Measurements from ENCODE around the gene ESCO1. TPM values are rescaled to one million over a fixed set of nuclear protein-coding genes. Genes with fewer than 3 reads are reported as not detected.

ESCO1 gene
- total RNA-seq, 1 donor from 2014 or later: 22.0 TPM

DNA sequence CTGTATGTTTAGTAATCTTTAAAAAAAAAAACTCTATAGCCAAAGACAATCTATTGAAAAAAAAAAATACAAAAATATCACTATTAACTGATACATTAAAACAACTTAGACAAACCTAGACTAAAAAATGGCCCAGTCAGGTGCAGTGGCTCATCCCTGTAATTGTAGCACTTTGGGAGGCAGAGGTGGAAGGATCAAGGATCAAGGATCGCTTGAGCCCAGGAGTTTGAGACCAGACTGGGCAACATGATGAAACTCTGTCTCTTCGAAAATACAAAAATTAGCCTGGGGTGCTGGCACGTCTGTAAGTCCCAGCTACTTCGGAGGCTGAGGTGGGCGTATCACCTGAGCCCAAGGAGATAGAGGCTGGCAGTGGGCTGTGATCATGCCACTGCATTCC, 16.1 kb downstream of the ESCO1 start:
- no peak for DNase-seq (ENCODE audit: low spot score)

DNA sequence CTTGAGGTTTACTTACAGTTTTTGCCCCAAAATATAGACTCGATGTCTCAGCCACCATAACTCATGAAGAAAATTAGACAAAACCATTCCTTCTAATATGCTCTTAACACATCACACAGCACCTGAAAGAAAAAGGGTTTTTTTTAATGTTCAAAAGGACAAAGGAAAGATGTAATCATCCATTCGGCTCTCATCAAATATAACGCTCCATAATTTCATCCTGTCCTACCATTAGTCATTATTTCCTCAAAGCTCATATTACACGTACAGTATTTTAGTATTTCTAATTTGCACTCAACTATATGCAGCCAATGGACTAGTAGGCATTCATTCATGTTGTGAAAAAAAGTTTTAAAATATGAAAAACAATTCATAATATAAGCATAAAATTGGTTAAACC, 24.8 kb downstream of the ESCO1 start:
- no peak for DNase-seq (ENCODE audit: low spot score)

DNA sequence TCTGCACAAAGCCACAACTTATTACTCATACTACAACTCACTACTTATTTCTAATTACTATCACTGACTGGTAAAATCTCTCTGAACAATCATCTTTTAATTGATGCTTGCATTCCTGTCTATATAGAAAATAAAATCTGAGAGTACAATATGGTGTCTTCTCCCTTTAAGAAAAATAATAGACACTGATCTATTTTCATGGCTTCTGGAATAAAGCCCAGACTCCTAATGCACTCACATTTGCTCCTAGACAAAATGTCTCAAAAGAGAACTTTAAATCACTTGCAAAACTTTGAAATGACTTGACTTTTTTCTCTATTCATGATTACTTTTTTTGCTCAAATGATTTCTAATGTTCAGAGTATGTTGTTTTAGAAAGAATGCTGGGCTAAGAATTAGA, 28.7 kb downstream of the ESCO1 start:
- DNase-seq (ENCODE audit: low spot score): no peak

DNA sequence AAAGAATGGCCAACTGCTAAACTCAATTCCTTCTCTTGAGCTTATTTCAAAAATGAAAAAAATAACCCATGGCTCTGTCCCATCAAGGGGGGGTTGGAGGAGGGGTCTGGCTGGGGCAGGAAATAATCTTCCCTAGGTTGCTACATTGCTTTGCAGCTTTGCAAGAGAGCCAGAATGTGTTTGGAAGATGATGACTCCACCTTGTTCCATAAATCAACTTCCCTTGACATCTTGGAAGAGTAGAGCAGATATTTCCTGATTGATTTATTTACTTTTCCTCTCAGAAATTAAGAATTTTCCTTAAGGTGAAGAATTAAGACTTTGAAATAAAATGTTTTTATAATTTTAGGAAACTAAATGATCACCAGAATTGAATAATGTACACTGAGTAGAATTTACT, 41.3 kb downstream of the ESCO1 start:
- DNase-seq (ENCODE audit: low spot score): no peak

DNA sequence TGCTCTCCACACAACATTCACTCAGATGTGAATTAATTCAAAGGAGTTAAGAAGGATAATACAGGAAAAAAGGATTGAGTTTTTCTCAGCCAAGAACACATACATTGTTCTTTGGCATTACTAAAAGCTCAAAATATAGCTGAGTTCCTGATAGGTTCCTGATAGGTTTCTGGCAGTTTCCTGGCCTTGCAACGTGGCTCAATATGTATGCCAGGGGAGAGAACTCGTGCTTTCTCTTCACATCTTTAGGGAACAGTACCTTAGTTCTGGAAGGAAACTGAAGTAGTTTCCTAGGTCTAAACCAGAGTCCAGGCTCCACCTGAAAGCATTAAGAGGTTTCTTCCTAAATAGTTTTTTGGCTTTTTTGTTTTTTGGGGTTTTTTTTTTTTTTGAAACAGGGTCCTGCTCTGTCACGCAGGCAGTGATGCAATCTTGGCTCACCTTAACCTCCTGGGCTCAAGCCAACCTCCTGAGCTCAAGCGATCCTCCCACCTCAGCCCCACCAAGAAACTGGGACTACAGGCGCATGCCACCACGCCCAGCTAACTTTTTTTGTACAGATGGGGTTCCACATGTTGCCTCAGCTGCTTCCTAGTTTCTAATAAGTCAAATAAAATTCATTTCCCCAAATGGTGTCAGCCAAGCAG, 42.8 kb downstream of the ESCO1 start:
- peak; percentile 47 for DNase-seq (ENCODE audit: low spot score)

DNA sequence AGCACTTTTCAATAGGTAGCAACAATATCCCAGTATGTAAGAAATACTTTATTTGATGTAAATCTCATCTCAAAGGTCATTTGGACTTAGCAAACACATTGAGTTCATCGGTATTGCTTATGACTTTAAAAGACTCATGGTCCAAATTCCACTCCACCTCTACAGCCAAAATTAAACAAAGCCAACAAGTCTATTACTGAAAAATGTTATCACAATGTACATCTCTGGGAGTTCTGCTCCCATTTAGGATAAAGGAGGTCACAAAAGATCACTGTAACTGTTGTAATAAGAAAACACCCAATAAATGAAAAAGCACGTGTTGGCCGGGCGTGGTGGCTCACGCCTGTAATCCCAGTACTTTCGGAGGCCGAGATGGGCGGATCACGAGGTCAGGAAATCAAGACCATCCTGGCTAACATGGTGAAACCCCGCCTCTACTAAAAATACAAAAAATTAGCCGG, 50.0 kb downstream of the ESCO1 start:
- no peak for DNase-seq (ENCODE audit: low spot score)

DNA sequence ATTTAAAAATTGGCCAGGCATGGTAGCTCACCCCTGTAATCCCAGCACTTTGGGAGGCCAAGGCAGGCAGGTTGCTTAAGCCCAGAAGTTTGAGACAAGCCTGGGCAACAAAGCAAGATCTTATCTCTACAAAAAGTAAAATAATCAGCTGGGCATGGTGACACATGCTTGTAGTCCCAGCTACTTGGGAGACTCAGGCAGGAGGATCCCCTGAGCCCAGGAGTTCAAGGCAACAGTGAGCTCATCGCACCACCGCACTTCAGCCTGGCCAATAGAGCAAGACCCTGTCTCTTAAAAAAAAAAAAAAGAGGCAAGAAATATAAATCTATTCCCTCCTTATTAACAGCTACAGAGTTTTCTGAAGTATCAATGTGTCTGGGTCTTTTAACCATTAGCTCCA, 51.9 kb downstream of the ESCO1 start:
- no peak for DNase-seq (ENCODE audit: low spot score)

DNA sequence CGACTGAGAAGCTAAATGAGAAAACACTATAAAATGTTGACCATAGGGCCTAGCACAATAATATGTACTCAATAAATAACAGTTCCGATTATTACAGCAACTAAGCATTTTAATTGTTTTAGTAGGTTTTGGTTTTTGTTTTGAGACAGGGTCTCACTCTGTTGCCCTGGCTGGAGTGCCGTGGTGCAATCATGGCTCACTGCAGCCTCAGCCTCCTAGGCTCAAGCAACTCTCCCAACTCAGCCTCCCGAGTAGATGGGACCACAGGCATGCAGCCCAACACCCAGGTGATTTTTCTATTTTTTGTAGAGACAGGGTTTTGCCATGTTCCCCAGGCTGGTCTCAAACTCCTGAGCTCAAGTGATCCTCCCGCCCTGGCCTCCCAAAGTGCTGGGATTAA, 54.1 kb downstream of the ESCO1 start:
- DNase-seq (ENCODE audit: low spot score): no peak

DNA sequence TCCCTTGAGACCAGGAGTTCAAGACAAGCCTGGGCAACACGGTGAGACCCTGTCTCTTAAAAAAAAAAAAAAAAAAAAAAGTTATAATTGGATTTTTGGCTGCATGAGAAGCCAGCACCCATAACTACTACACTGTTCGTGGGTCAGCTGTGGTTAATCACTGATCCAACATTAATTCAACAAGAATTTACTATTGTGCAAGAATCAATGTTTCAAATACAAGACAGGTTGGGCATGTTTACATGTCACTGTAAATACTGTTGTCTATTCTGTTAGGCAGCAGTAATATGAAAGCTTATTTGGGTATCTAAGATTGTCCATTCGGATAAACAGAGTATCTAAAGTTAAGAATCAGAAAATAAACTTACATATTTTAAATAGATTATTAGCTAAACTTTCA, 62.3 kb downstream of the ESCO1 start:
- no peak for DNase-seq (ENCODE audit: low spot score)

DNA sequence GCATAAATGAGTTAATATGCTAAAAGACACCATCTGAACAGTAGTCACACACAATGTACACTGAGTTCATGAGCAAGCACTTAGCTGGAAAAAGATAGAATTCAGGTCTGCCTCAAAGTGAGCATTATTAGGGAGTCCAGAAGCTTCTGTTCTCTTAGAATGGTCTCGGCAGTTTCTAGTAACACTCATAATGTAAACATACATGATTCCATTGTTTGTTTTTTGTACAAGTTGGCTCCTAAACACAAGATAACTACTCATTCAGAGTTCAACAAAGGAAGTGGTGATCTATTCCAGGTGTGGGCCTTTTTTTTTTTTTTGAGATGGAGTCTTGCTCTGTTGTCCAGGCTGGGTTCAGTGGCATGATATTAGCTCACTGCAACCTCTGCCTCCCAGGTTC, 66.2 kb downstream of the ESCO1 start:
- DNase-seq (ENCODE audit: low spot score): no peak

DNA sequence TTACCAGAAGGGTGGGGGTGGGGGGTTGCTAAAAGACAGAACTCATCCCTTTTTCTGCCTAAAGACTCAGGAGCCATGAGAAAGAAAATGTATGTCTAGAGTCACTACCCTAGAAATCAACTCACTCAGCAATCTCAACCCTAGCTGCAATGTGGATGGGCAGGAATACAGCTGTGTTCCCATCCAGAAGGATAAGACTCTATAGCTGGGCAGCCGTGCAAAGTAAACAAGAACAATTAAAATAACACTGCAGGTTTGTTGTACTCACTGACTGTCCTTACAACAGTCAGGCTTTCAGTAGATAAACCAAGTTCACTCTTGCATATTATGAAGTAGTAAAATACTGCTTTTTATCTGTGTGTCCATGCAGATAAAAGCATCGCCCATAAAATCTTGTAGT, 74.0 kb downstream of the ESCO1 start:
- DNase-seq (ENCODE audit: low spot score): no peak

DNA sequence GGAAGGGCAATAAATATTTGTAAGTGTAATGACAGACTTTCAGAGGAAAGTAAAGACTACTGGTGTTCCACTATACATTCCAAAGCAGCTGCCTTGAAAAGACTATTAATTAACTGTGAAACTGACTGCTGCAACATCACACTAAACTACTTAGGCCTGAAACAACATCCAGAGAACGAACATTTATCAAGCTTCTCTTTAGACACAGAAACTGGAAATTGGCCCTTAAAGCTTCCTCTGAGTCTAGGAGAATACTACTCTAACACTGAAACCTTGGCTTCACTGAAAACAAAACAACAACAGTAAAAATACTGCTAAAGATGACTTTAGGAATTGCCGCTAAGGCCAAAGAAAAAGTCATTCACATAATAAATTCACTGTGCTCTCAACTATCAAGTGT, 74.6 kb downstream of the ESCO1 start:
- DNase-seq (ENCODE audit: low spot score): no peak

DNA sequence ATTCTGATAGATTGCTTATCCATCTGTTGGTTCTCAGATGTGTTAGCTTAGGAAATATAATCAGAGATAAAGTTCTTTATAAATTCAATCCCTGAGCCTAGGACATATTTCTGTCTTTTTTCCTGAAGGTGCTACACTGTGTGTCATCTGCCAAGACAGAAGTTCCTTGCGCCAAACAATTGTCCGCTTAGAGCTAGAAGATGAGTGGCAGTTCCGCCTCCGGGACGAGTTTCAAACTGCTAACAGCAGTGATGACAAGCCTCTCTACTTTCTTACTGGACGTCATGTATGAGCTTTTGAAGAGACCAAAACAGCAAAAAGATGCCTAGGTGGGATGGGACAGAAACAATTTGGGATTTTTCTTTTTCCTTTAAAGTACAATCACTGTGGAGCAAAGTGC, 78.0 kb downstream of the ESCO1 start:
- DNase-seq (ENCODE audit: low spot score): no peak

DNA sequence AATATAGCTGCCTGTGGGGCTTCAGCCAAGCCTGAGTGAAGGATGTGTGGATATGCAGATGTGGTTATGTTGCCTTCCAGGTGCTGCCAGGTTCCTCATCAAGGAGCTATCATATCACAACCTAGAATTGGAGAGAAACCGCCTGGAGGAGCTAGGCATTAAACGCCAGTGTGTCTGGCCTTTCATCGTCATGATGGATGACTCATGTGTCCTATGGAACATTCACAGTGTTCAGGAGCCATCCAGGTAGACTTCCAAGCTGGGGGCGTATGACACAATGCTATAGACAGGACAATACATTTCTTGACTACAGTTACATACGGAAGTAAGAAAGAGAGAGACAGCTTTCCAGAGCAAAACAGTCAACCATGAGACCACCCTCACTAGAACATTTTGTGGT, 86.8 kb downstream of the ESCO1 start:
- DNase-seq (ENCODE audit: low spot score): no peak

DNA sequence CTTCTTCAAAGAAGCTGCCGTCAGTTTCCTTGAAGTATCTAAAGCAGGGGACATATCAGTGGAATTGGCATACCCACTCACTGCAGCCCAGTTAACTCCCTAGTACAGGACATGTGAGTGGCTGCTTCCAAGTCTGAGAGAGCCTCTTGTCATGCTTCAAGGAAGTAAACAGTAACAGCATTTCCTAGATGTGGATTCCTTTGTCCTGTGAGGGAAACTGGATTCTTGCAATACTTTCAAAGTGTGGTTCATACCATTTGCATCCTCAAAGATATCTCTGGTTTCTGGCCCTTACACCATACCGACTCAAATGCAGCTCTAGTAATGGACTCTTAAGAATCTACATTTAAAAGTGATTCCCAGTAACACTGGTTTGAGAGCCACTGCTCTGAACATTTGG, 87.2 kb downstream of the ESCO1 start:
- DNase-seq (ENCODE audit: low spot score): no peak

DNA sequence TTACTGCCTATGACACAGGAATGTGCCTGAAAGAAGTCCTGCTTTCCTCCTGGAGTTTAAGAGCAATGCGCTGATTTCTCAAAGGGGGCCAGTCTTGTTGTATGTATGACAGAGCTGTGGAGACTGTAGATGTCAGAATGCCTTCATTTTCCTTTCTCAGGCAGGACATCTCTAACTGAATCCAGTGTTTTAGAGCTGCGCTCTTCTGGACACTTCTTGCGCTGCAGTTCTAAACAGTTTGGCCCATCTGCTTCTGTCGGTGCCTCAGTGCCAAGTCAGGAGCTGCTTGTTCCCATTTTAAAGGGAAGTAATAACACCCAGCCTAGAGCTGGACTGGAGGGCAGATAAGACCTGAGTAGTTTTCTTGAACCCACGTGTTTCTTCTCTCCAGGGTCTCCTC, 91.4 kb downstream of the ESCO1 start:
- DNase-seq (ENCODE audit: low spot score): no peak

DNA sequence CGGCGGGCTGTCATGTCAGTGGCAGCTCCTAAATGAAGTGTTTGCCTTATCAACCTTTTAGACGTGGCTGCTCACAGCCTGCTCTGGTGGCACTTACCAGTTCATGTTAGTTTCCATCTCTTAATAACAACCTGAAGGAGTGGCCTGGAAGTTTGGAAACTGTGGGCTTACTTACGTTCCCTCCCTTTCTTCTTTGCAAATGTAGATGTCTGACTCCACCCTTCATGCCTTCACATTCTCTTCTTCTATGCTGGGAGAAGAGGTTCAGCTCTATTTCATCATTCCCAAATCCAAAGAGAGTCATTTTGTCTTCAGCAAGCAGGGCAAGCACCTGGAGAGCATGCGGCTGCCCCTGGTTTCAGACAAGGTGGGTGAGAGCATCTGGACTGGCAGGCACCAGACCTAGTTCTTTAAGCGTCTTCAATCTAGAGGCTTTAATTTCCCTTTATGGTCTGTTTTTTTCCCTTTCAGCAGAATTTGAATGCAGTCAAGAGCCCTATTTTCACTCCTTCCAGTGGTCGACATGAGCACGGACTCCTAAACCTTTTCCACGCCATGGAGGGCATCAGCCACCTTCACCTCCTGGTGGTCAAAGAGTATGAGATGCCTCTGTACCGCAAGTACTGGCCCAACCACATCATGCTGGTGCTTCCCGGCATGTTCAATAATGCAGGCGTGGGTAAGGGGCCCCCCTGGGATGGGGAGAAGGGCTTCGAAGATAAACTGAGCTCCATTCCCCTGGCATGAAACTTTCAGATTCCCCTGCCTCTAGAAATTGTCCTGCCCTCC, 92.4 kb downstream of the ESCO1 start:
- DNase-seq (ENCODE audit: low spot score): no peak

DNA sequence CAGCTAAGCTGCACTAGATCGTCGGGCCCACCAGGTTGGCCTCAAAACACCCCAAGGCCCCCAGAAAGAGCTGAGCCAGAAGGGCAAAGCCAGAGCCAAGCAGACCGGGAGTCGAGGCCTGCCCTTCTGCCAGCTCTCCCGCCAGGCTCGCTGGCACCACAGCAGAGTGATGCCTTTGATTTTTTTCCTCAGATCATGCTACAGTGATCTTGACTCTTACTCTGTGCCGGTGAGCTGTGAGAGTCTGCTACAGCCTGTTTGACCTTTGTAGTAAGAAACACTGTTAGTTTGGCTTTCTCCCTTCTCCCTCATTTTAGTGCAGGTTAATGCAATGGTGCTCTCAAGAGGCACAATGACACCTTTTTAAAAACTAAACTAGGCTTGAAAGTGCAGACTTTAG, 97.8 kb downstream of the ESCO1 start:
- no peak for DNase-seq (ENCODE audit: low spot score)

DNA sequence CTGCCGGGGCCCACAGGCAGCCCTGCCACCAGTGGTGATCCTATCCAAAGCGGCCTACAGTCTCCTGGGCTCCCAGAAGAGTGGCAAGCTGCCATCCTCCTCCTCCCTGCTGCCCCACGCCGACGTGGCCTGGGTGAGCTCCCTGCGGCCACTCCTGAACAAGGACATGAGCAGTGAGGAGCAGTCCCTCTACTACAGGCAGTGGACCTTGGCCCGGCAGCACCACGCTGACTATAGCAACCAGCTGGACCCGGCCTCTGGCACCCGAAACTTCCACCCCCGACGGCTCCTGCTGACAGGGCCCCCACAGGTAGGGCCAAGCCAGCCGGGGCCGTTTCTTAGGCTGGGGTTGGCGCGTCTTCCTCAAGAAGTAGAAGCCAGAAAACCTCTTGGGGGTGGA, 100.5 kb downstream of the ESCO1 start:
- no peak for DNase-seq (ENCODE audit: low spot score)

DNA sequence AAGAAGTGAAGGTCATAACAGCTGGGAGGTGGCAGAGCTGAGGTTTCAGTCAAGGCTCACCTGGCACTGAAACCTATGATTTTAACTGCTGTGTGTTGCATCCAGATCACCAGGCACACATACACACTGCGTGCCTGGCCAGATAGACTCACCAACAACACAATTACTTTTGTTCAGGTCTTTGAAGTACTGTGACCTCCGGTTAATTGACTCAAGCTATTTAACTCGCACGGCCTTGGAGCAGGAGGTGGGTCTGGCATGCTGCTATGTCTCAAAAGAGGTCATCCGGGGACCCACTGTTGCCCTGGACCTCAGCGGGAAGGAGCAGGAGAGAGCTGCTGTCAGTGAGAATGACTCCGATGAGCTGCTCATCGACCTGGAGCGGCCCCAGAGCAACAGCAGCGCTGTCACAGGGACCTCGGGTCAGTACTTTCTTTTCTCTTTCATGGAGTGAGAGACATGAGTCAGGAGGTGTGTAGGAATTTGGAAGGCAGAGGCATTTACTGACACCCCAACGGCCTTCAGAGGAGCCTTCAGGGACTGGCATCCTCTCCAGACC, 104.1 kb downstream of the ESCO1 start:
- no peak for DNase-seq (ENCODE audit: low spot score)

DNA sequence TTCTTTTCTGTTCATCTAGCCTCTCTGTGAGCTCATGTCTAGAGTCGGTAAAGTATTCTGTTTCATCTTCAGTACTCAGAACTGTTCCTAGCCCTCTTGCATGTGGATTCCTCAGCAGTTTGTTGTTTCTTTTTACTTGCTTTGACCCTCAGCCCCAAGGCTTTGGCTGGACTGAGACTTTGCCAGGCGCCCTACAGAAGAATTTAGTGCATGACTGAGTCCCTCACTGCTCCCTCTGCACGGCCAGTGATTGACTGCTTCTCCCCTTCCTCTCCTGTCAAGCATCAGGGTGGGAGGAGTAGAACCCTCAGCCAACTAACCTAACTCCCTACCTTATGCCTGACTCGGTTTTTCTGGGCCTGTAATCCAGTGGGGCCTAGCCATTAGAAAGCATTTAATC, 109.8 kb downstream of the ESCO1 start:
- DNase-seq (ENCODE audit: low spot score): no peak

DNA sequence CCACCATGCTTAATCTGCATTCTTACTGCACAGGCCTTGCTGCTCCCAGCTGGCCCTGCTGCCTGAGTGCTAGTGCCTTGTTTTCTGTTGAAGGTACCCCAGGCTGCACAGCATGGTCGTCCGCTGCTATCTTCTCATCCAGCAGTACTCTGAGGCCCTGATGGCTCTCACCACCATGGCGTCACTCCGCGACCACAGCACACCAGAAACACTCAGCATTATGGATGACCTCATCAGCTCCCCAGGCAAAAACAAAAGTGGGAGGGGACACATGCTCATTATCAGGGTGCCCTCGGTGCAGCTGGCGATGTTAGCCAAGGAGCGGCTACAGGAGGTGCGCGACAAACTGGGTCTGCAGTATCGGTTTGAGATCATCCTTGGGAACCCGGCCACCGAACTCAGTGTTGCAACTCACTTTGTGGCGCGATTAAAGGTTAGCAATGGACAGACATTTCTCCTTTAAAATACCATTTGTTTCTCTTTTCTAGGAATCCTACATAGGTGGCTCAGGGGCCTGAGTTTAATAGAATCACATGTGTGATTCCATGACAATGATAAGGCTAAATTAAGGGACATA, 110.5 kb downstream of the ESCO1 start:
- DNase-seq (ENCODE audit: low spot score): no peak

All from ureter (tissue), 1 donor.